Thyroid gland (tissue), 4 donors: ENCODE data around the gene OVCA2.

Experiments used
- POLR2A ChIP-seq, 2 donors: fragments of 450-650 bp; IDR thresholded peaks; one replicate each; pipeline ENCODE4 v1.6.1; 2017; ENCODE audit warnings: antibody characterized with exemption in 2 of 2, mild to moderate bottlenecking in 2 of 2, moderate library complexity in 1 of 2
- TF ChIP-seq, protein P1 (sequence below), 6 experiments: fragments of 200-600 bp in 3 of 6; fragments of 450-650 bp in 3 of 6; sonication (generic) in 3 of 6; IDR thresholded peaks; one replicate each; pipeline ENCODE4 v1.5.1; 2016 to 2019; ENCODE audit warnings: antibody characterized with exemption in 6 of 6, mild to moderate bottlenecking in 2 of 6, inconsistent platforms in 1 of 6, moderate library complexity in 1 of 6

DNA sequence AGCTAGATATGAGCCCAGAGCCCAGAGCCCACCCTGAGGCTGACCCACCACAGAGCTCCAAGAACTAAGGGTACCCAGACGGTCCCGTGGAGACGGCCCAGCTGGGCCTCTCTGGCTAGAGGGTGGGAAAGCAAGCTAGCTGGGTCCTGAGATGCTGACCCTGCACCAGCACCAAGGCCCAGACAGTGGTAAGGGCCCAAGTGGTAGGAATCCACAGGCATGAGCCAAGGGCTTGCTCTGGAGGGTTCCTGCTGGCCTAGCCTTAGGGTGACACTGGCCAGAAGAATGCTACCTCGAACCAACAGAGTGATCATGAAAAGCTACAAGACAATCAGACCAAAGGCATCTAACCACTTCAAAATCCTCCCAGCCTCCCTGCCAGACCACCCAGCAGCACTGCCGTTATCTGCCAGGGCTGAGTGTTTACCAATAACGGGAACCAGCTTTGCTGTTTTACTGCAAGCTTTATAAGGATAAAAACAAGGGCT, 26.3 kb downstream of the OVCA2 start:
- TF ChIP-seq, protein P1, sequence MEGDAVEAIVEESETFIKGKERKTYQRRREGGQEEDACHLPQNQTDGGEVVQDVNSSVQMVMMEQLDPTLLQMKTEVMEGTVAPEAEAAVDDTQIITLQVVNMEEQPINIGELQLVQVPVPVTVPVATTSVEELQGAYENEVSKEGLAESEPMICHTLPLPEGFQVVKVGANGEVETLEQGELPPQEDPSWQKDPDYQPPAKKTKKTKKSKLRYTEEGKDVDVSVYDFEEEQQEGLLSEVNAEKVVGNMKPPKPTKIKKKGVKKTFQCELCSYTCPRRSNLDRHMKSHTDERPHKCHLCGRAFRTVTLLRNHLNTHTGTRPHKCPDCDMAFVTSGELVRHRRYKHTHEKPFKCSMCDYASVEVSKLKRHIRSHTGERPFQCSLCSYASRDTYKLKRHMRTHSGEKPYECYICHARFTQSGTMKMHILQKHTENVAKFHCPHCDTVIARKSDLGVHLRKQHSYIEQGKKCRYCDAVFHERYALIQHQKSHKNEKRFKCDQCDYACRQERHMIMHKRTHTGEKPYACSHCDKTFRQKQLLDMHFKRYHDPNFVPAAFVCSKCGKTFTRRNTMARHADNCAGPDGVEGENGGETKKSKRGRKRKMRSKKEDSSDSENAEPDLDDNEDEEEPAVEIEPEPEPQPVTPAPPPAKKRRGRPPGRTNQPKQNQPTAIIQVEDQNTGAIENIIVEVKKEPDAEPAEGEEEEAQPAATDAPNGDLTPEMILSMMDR (IDR thresholded peaks at IDR 0.05), result no peak
- no peak for TF ChIP-seq POLR2A (IDR thresholded peaks at IDR 0.05)
